HG02973 (cell line): ENCODE data around the gene CCDC201.
"Not testable (repeated sequence)": the region's sequence is repeated elsewhere in the genome, so short reads cannot be mapped to it uniquely, and the experiment has no call there.

ENCODE experiments used
- ATAC-seq: cut with Tn5 transposase; IDR thresholded peaks from one replicate; pipeline ENCODE4 v1.9.1; 2021; ENCODE audit warnings: moderate library complexity; ENCODE audit not compliant: unreplicated experiment

The CCDC201 gene

GRCh38 chr7:45874408-45875131 lies 1.7 kb upstream of the CCDC201 start:
- no peak for ATAC-seq

DNA sequence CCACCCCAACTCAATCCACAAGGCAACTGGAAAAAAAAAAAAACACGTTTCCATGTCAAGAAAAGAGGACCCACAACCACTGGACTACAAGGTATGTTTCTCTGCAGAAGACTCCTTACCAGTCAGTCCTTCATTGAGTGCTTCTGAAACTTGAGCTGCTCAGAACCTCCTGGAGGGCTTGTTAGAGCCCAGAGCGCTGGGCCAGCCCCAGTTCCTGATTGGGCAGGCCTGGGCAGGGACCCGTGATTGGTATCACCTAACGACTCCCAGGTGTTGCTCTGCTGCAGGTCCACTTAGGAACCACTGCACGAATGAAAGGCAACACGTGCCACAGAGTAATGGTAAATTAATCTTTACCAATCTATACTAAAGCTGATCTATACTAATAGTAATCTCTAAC lies 473 bp upstream of the CCDC201 start:
- ATAC-seq = no peak

- ATAC-seq = no peak
These were observed 507 bp downstream of the CCDC201 start for GRCh38 chr7:45872116-45873034.

DNA sequence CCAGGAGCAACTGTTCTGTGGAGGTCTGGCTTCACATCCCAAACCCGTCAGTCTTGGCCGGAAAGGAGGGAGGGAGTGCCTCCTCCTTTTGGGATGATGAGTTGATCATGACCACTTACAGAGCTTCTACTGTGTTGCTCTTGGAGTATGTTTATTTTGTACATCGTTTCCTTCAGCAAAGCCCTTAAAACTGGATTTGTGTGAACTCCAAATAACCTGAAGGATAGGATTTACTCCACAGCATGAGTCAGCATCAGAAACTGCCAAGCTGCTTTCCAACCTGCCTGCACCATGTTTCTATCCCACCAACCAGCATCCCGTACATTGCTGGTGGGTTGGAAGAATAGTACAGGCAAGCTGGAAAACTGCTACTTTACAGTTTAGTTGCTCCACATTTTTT lies 3.5 kb downstream of the CCDC201 start:
- no peak for ATAC-seq

DNA sequence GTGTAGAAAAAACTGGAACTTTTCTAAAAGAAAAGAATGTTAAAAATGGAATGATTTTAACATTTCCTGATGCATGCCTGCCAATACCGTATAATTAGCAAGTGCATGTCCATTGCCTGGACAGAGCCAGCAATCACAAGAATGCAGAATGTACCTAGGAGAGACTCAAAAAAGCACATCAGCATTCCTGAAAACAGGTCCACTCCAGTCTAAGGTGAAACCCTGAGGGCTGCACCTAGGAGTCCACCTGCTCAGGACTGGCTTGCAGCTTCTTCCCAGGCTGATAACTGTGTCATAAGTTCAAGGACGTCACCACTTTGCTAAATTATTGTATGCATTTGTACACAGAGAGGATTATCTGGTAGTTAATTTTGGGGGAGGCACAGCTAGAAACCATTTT lies 5.4 kb downstream of the CCDC201 start:
- ATAC-seq = no peak

DNA sequence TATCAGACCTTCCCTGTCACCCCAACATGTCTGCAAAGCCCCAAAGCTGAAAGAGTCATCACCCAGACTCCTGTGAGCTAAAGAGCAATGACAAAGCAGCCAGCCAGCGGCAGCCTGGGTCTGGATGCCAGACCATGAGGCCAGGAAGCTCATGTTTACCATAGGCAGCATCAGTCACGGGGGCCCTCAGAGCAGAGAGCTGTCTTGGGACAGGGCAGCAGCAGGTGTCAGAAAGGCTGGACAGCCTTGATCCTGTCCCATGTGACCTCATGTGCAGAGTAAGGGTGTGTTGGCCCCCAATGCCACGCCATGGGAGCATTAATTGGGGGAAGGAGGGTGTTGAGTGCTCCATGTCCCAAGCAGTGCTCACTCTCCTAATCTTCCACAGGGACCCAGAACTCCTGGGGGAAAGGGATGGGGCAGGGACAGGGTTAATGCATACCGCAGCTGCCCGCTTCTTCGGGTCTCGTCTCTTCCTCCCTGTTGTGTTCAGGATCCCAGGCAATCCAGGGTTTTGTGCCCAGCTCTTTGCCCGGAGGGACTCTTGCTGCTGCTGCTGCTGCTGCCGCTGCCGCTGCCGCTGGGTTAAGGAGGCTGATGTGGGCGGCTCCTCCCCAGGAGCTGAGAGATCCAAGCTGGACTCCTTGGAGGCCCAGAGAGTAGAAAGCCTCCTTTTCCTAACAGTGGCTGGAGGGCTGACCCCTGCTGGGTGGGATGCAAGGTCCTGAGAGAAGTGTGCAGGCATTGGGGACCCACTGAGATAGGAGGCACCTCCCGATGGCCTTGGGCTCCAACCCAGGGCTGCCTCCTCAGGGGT lies 7.1 kb downstream of the CCDC201 start:
- ATAC-seq = no peak

GRCh38 chr7:45863715-45864114 lies 9.2 kb downstream of the CCDC201 start:
- ATAC-seq = no peak

DNA sequence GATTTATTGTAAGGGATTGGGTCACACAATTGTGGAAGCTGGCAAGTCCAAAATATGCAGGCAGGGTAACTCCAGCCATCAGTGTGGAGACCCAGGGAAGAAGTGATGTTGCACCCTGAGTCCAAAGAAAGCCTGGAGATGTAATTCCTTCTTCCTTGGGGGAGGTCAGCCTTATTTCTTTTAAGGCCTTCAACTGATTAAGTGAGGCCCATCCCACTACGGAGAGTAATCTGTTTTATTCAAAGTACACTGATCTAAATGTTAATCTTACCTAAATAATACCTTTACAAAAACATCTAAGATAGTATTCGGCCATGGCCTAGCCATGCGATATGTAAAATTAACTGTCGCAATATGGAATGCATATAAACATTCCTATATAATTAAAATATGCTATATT lies 16.0 kb downstream of the CCDC201 start:
- ATAC-seq = not testable (repeated sequence)

GRCh38 chr7:45855680-45856079 lies 17.2 kb downstream of the CCDC201 start:
- ATAC-seq = not testable (repeated sequence)

GRCh38 chr7:45853491-45853890 lies 19.4 kb downstream of the CCDC201 start:
- ATAC-seq = not testable (repeated sequence)

DNA sequence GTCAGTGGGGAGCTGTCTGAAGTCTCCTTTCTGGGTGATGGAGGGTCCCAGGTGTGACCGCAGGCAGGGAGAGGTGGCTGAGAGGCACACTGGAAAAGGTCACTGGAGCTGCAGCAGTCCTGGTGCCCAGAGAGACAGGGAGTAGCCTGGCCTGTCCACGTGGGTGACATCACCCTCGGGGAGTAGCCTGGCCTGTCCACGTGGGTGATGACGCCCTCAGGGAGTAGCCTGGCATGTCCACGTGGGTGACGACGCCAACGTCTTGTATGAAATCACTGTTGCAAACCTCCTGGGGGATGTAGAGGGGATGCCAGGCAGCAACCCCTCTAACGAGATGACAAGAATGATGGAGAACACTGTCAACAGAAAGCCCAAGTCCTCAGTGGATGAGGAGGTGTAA lies 19.9 kb downstream of the CCDC201 start:
- not testable (repeated sequence) for ATAC-seq

DNA sequence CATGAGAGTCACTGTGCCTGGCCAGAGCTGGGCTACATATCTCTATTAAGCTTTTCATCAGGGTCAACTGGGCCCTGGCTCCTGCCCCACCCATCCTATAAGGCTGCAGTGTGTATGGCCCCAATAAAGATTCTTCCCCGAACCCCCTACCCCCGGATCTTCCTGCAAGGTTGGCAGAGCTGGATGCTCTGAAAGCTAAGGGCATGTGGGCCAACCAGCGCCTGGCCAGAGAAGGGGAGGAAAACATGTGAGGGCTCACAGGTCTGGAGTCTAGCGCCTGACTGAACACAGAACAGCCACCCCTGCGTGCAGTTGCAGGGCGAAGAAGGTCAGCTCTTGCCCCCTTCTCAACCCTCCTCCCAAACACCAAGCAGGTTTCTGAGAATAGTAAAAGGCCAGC lies 24.1 kb downstream of the CCDC201 start:
- not testable (repeated sequence) for ATAC-seq

DNA sequence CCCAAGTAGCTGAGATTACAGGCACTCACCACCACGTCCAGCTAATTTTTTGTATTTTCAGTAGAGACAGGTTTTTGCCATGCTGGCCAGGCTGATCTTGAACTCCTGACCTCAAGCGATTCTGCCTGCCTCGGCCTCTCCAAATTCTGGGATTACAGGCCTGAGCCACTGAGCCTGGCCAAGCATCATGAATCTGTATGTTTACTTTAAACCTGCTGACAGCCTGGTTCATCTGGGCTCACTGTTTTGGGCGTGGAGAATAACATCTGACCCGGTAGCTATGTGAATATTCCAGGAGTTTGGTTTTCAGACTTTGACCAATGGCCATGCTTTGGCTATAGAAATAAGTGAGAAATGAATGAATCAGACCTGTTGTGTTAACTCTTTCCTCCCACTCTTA lies 26.3 kb downstream of the CCDC201 start:
- not testable (repeated sequence) for ATAC-seq

- not testable (repeated sequence) for ATAC-seq
These were observed 30.8 kb downstream of the CCDC201 start for GRCh38 chr7:45841926-45842717.

GRCh38 chr7:45838852-45839251 lies 34.0 kb downstream of the CCDC201 start:
- ATAC-seq = not testable (repeated sequence)

- ATAC-seq = not testable (repeated sequence)
These were observed 40.3 kb downstream of the CCDC201 start for GRCh38 chr7:45832433-45833177.

- ATAC-seq = not testable (repeated sequence)
These were observed 43.0 kb downstream of the CCDC201 start for GRCh38 chr7:45829846-45830245.

GRCh38 chr7:45827731-45828130 lies 45.2 kb downstream of the CCDC201 start:
- ATAC-seq = not testable (repeated sequence)

DNA sequence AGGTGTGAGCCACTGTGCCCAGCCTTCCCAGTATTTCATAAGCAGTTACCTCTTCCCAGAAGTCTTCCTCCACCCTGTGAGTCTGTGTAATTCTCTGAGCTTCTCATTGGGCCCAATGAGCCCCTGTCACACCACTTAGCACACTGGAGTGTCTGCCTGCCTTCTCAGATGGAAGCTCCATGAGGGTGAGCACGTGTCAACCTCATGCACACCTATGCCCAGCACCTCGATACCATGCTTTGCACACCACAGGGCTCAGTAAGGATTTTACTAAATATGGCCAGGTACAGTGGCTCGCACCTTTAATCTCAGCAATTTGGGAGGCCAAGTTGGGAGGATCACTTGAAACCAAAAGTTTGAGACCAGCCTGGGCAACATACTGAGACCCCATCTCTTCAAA lies 46.3 kb downstream of the CCDC201 start:
- not testable (repeated sequence) for ATAC-seq

- ATAC-seq = not testable (repeated sequence)
These were observed 54.1 kb downstream of the CCDC201 start for GRCh38 chr7:45818763-45819162.
